VCaP (cell line): ENCODE results near the gene ABLIM1.

ENCODE experiments used
- H3K27ac ChIP-seq: fragments of 450-650 bp; 2 replicates; pipeline ENCODE4 v1.5.1; 2017
- CTCF ChIP-seq: fragments of 450-650 bp; conservative IDR thresholded peaks from 2 replicates; pipeline ENCODE4 v1.5.1; 2017; ENCODE audit warnings: mild to moderate bottlenecking, moderate library complexity

ABLIM1 gene

GRCh38 chr10:114561008-114561523, 97.0 kb downstream of the ABLIM1 start:
- no peak for TF ChIP-seq CTCF
- no peak overlapping the region for H3K27ac ChIP-seq

- no peak for TF ChIP-seq CTCF
- H3K27ac ChIP-seq: no peak overlapping the region
These were observed 97.9 kb downstream of the ABLIM1 start for GRCh38 chr10:114560144-114560543.

GRCh38 chr10:114559636-114560035, 98.4 kb downstream of the ABLIM1 start:
- TF ChIP-seq CTCF: no peak
- H3K27ac ChIP-seq: no peak overlapping the region

GRCh38 chr10:114557854-114558253, 100.2 kb downstream of the ABLIM1 start:
- TF ChIP-seq CTCF: no peak
- no peak overlapping the region for H3K27ac ChIP-seq

- TF ChIP-seq CTCF: no peak
- H3K27ac ChIP-seq: no peak overlapping the region
These were observed 101.6 kb downstream of the ABLIM1 start for GRCh38 chr10:114556236-114557122.

GRCh38 chr10:114553436-114553835, 104.6 kb downstream of the ABLIM1 start:
- no peak overlapping the region for H3K27ac ChIP-seq
- TF ChIP-seq CTCF: no peak

- no peak for TF ChIP-seq CTCF
- peak overlapping the region; percentile 28; the same call in 1 of the 2 replicates for H3K27ac ChIP-seq
These were observed 106.0 kb downstream of the ABLIM1 start for GRCh38 chr10:114552050-114552449.
